ENCODE results near the gene TFPT. TPM values are rescaled to one million over a fixed set of nuclear protein-coding genes. Genes with fewer than 3 reads are reported as not detected.

The TFPT gene, protein sequence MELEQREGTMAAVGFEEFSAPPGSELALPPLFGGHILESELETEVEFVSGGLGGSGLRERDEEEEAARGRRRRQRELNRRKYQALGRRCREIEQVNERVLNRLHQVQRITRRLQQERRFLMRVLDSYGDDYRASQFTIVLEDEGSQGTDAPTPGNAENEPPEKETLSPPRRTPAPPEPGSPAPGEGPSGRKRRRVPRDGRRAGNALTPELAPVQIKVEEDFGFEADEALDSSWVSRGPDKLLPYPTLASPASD
- 10 to 100 TPM; 36.0 to 38.8 TPM for total RNA-seq

DNA sequence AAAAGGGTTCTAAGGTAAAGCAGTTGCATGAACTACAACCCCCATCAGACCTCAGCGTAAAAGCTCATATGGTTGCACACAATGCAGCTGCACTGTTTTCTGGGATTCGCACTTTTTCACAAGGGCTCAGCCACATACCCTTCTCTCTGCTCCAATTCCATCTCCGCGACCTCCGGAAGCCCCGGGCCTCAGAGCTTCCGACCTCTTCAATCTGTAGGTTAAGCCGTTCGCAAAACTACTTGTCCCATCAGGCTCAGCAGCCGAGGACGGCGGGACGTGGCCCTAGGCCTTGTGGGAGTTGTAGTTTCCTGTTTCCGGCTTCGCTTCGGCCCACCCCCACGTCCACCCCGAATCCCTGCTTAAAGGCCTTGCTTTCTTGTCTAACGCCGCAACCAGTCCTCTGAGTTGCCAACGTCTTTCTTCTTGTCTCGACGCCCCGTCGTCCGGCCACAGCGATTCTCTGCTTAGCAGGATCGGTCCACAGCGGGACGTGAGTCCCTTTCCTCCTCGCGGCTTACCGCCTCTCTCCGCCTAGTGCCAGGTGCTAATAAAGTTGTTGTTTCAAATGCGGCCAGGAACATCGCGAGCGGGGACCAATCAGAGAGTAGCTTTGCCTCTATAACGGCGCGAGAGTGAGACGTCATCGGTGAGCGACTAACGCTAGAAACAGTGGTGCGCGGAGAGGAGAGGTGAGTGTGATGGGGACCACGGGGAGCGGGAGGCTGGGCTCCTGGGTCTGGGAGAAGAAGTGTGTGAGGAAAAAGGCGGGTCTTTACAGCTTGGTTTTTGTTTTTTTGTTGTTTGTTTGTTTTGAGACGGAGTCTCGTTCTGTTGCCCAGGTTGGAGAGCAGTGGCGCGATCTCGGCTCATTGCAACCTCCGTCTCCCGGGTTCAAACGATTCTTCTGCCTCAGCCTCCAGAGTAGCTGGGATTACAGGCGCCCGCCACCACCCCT lies at the start of gene TFPT, which contains the start of gene PRPF31:
TFPT (minus strand) TSS at position 549 of the 955 bp plus-strand sequence; CDS start at position 161, 388 bp downstream.
PRPF31 (plus strand) TSS at position 646 of the 955 bp plus-strand sequence. CDS start 2,525 bp downstream, outside the sequence.
- H3K4me1 Mint-ChIP-seq (ENCODE audit: low read depth): peaks cover 41% of the 10 kb centered on the region
- peak within 1 kb of the TSS; percentile 85 to 97 for H3K4me3 Mint-ChIP-seq
- H3K36me3 Mint-ChIP-seq (ENCODE audit: insufficient read depth in 2 of 2): peaks cover 6 to 10% of the 10 kb centered on the region in 2 donors
- H3K9me3 Mint-ChIP-seq: no peaks in the 10 kb centered on the region
- no peaks in the 10 kb centered on the region for H3K27me3 Mint-ChIP-seq (ENCODE audit: low read depth)
- peak; percentile 92 to 95 for DNase-seq
- H3K27ac Mint-ChIP-seq: peak within 1 kb of the TSS; percentile 81
- peak; percentile 92 to 96 for ATAC-seq (replicated peaks in 1 of 2)

DNA sequence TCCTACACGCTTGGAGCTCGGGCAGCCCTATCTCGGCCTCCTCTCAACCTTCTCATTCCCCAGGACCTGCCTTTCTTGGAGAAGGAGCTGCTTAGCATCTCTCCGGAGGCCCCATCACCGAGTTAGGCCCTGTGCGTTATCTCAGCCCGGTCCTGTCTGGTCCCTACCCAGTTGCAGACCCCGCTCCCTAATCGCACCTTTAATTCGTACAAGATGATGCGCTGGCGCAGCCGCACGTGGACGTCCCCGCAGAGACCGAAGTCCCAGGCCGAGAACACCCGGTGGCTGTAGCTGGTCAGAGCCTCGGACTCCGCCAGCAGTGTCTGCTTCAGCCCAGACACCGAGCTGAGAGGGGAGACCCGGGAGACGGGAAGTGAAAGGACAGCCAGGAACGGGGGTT lies 49.8 kb upstream of the TFPT start:
- peaks cover 50% of the 10 kb centered on the region for H3K4me1 Mint-ChIP-seq (ENCODE audit: low read depth)
- H3K9me3 Mint-ChIP-seq: no peaks in the 10 kb centered on the region
- DNase-seq (no peak), ATAC-seq (replicated peaks in 1 of 2) (no peak)
- no peak overlapping the region for H3K27ac Mint-ChIP-seq
- H3K36me3 Mint-ChIP-seq (ENCODE audit: insufficient read depth in 2 of 2): no peaks in the 10 kb centered on the region
- no peak overlapping the region for H3K4me3 Mint-ChIP-seq
- H3K27me3 Mint-ChIP-seq (ENCODE audit: low read depth): peaks cover 21% of the 10 kb centered on the region

GRCh38 chr19:54164369-54165068 lies 49.1 kb upstream of the TFPT start:
- Mint-ChIP-seq H3K4me3 (peak overlapping the region; percentile 72 to 75), H3K4me1 (ENCODE audit: low read depth) (peaks cover 53% of the 10 kb centered on the region), H3K36me3 (ENCODE audit: insufficient read depth in 2 of 2) (peaks cover 0 to 3% of the 10 kb centered on the region in 2 donors), H3K9me3 (no peaks in the 10 kb centered on the region), H3K27ac (no peak overlapping the region), H3K27me3 (ENCODE audit: low read depth) (peaks cover 21% of the 10 kb centered on the region)
- DNase-seq (peak; percentile 65 to 81), ATAC-seq (replicated peaks in 1 of 2) (peak in 1 of 2 donors; percentile 6)

DNA sequence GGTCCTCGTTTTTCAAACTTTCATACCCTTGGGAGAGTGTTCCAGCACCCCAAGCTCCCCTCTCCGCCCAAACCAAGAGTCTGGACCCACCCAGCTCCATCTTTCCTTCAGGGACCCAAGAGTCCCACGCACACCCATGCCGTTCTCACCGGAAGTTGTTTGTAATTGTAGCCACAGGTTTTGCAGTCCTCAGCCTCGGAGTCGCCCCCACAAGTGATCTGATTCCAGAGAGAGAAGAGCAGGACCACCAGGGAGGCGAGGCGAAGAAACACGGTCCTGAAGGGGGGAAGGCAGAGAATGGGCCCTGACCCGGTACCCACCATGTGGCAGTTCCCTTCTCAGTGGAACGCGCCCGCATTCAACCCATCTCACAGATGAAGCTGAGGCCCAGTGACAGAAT lies 47.4 kb upstream of the TFPT start:
- DNase-seq (no peak), ATAC-seq (replicated peaks in 1 of 2) (no peak)
- no peaks in the 10 kb centered on the region for H3K9me3 Mint-ChIP-seq
- H3K36me3 Mint-ChIP-seq (ENCODE audit: insufficient read depth in 2 of 2): peaks cover 2 to 6% of the 10 kb centered on the region in 2 donors
- H3K4me3 Mint-ChIP-seq: peak overlapping the region; percentile 93 to 98
- peaks cover 21% of the 10 kb centered on the region for H3K27me3 Mint-ChIP-seq (ENCODE audit: low read depth)
- no peak overlapping the region for H3K27ac Mint-ChIP-seq
- H3K4me1 Mint-ChIP-seq (ENCODE audit: low read depth): peaks cover 59% of the 10 kb centered on the region

- ATAC-seq (replicated peaks in 1 of 2): peak; percentile 35 to 39
- Mint-ChIP-seq H3K27ac (no peak overlapping the region), H3K9me3 (no peaks in the 10 kb centered on the region), H3K36me3 (ENCODE audit: insufficient read depth in 2 of 2) (peaks cover 2 to 6% of the 10 kb centered on the region in 2 donors), H3K4me3 (peak overlapping the region; percentile 93 to 98), H3K27me3 (ENCODE audit: low read depth) (peaks cover 21% of the 10 kb centered on the region), H3K4me1 (ENCODE audit: low read depth) (peaks cover 62% of the 10 kb centered on the region)
- peak; percentile 85 to 89 for DNase-seq
These were observed 46.9 kb upstream of the TFPT start for GRCh38 chr19:54162241-54162805.

- Mint-ChIP-seq H3K36me3 (ENCODE audit: insufficient read depth in 2 of 2) (peaks cover 2 to 12% of the 10 kb centered on the region in 2 donors), H3K27me3 (ENCODE audit: low read depth) (peaks cover 19% of the 10 kb centered on the region), H3K4me1 (ENCODE audit: low read depth) (peaks cover 62% of the 10 kb centered on the region), H3K4me3 (peak overlapping the region; percentile 90 to 98), H3K27ac (no peak overlapping the region), H3K9me3 (no peaks in the 10 kb centered on the region)
- DNase-seq: no peak
- ATAC-seq (replicated peaks in 1 of 2): no peak
These were observed 45.4 kb upstream of the TFPT start for GRCh38 chr19:54160854-54161253.

DNA sequence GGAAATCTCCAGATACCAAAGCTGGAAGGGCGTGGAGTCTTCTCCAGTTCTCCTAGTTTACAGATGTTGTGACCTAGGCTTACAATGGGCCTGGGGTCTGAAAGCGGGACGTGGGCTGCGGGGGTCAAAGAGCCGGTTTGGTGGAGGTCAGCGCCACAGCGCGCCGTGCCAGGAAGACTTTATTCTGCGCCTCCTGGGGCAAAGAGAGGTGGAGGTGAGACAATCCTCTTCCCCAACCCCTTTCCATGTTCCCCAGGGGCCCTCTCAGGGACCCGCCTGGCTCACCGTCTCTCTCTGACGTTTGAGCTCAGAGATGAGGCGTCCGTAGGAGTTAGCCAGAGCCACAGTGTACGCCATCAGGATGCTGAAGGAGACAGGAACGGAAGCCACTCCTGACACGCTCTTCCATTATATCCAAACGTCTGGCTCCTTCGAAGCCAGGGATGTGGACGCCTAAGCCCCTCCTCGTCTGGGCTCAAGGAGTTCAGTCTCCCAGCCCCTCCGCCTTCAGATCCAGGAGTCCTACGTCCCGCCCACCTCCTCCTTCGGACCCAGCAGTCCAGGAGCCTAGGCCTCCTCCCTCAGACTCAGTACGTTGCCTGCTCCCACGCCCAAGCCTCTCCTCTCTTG lies 44.8 kb upstream of the TFPT start:
- peak in 1 of 2 donors; percentile 0 for ATAC-seq (replicated peaks in 1 of 2)
- Mint-ChIP-seq H3K4me3 (peak overlapping the region; percentile 90 to 98), H3K27me3 (ENCODE audit: low read depth) (peaks cover 14% of the 10 kb centered on the region), H3K36me3 (ENCODE audit: insufficient read depth in 2 of 2) (peaks cover 2 to 12% of the 10 kb centered on the region in 2 donors), H3K4me1 (ENCODE audit: low read depth) (peaks cover 61% of the 10 kb centered on the region), H3K9me3 (no peaks in the 10 kb centered on the region), H3K27ac (peak overlapping the region; percentile 95)
- no peak for DNase-seq

DNA sequence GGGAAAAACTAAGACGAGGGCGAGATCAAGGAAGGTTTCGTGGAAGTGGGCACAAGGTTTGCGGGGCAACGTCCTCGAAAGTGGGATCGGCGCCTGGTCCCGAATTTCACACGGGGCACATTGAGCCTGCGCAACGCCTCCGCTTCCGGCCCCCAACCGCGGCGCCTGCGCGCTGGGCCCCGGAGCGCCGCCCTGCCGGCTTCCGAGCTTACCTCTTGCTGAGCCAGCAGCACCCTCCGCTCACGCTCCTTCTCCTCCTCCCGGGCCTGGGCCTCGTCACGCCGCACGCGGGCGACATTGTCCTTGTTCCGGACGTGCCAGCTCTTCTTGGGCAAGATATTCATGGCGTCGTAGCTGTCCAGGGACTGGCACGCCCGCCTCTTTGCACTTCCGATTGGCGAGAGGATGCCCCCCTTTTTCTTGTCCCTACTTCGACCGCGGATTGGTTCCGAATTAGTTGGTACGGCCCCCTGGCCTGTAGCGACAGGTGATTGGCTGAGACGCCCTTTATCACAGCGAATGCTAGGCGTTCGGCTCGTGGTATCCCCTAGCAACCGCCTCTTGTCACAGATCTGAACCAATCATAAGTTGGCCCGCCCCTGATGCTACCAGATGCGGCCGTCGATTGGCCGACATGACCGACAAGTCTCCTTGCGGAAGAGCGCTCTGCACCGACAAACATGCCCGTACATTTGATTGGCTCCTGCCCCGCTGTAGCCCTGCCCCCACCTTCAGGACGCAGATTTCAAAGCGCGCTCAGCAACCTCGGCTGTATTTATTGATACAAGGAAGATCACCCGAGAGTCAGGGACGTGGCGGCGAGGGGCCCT lies 44.1 kb upstream of the TFPT start, which contains the start of gene LENG1:
LENG1 (minus strand) TSS at position 370 of the 830 bp plus-strand sequence; CDS start at position 344, 26 bp downstream.
- Mint-ChIP-seq H3K27ac (peak within 1 kb of the TSS; percentile 95), H3K4me1 (ENCODE audit: low read depth) (peaks cover 61% of the 10 kb centered on the region), H3K4me3 (peak within 1 kb of the TSS; percentile 90 to 98), H3K27me3 (ENCODE audit: low read depth) (peaks cover 8% of the 10 kb centered on the region), H3K36me3 (ENCODE audit: insufficient read depth in 2 of 2) (peaks cover 4 to 18% of the 10 kb centered on the region in 2 donors), H3K9me3 (no peaks in the 10 kb centered on the region)
- DNase-seq: peak; percentile 97 to 99
- peak; percentile 91 to 92 for ATAC-seq (replicated peaks in 1 of 2)

GRCh38 chr19:54158812-54159351 lies 43.4 kb upstream of the TFPT start:
- peak overlapping the region; percentile 59 for H3K27ac Mint-ChIP-seq
- H3K4me1 Mint-ChIP-seq (ENCODE audit: low read depth): peaks cover 61% of the 10 kb centered on the region
- no peaks in the 10 kb centered on the region for H3K9me3 Mint-ChIP-seq
- ATAC-seq (replicated peaks in 1 of 2): no peak
- H3K36me3 Mint-ChIP-seq (ENCODE audit: insufficient read depth in 2 of 2): peaks cover 4 to 25% of the 10 kb centered on the region in 2 donors
- DNase-seq: peak; percentile 36
- peaks cover under 1% of the 10 kb centered on the region for H3K27me3 Mint-ChIP-seq (ENCODE audit: low read depth)
- peak overlapping the region; percentile 90 to 98 for H3K4me3 Mint-ChIP-seq

GRCh38 chr19:54156953-54157352 lies 41.5 kb upstream of the TFPT start:
- ATAC-seq (replicated peaks in 1 of 2): no peak
- peak overlapping the region; percentile 35 to 45 for H3K4me3 Mint-ChIP-seq
- H3K27ac Mint-ChIP-seq: peak overlapping the region; percentile 58
- H3K4me1 Mint-ChIP-seq (ENCODE audit: low read depth): peaks cover 49% of the 10 kb centered on the region
- no peaks in the 10 kb centered on the region for H3K9me3 Mint-ChIP-seq
- peaks cover 4 to 30% of the 10 kb centered on the region in 2 donors for H3K36me3 Mint-ChIP-seq (ENCODE audit: insufficient read depth in 2 of 2)
- DNase-seq: no peak
- H3K27me3 Mint-ChIP-seq (ENCODE audit: low read depth): no peaks in the 10 kb centered on the region

- H3K9me3 Mint-ChIP-seq: no peaks in the 10 kb centered on the region
- peaks cover 45% of the 10 kb centered on the region for H3K4me1 Mint-ChIP-seq (ENCODE audit: low read depth)
- no peaks in the 10 kb centered on the region for H3K27me3 Mint-ChIP-seq (ENCODE audit: low read depth)
- ATAC-seq (replicated peaks in 1 of 2) (no peak), DNase-seq (no peak)
- H3K27ac Mint-ChIP-seq: no peak overlapping the region
- peaks cover 4 to 30% of the 10 kb centered on the region in 2 donors for H3K36me3 Mint-ChIP-seq (ENCODE audit: insufficient read depth in 2 of 2)
- no peak overlapping the region for H3K4me3 Mint-ChIP-seq
These were observed 41.0 kb upstream of the TFPT start for GRCh38 chr19:54156490-54156889.

Data from activated T-cell treated with anti-CD3 and anti-CD28 coated beads, Interleukin-2, amount 50 U/mL, for 72 hours (primary cell).